HepG2 (cell line): ENCODE results near the gene INTS1. TPM values are rescaled to one million over a fixed set of nuclear protein-coding genes. Genes with fewer than 3 reads are reported as not detected.

Experiments used
- ARID4A ChIP-seq: sonication (generic); formaldehyde crosslinking; IDR thresholded peaks from 2 replicates; pipeline ENCODE4 v1.5.0; 2020; ENCODE audit warnings: mild to moderate bottlenecking, missing genetic modification reagents, borderline replicate concordance
- ATRX ChIP-seq: sonication (generic); formaldehyde crosslinking; IDR thresholded peaks from 2 replicates; pipeline ENCODE4 v1.4.0; 2020; ENCODE audit warnings: missing genetic modification reagents, borderline replicate concordance
- DBP ChIP-seq: sonication (generic); formaldehyde crosslinking; IDR thresholded peaks from 2 replicates; pipeline ENCODE4 v1.4.0; 2020; ENCODE audit warnings: missing genetic modification reagents; ENCODE audit errors: not compliant biosample characterization
- ETV5 ChIP-seq: IDR thresholded peaks from 2 replicates; pipeline ENCODE4 v1.6.1; 2018; ENCODE audit warnings: missing biosample characterization, missing genetic modification reagents, inconsistent platforms, borderline replicate concordance
- MIER2 ChIP-seq: IDR thresholded peaks from 2 replicates; pipeline ENCODE4 v1.6.1; 2016; ENCODE audit warnings: missing biosample characterization, missing genetic modification reagents
- NR2F6 ChIP-seq, 2 experiments: IDR thresholded peaks; 2 replicates each; pipeline ENCODE4 v1.6.1; 2016; ENCODE audit warnings: antibody characterized with exemption in 1 of 2, mild to moderate bottlenecking in 1 of 2
- RFX3 ChIP-seq: IDR thresholded peaks from 2 replicates; pipeline ENCODE4 v1.6.1; 2016; ENCODE audit warnings: missing biosample characterization, missing genetic modification reagents
- TBX2 ChIP-seq: sonication (generic); formaldehyde crosslinking; IDR thresholded peaks from 2 replicates; pipeline ENCODE4 v1.5.0; 2020; ENCODE audit warnings: missing genetic modification reagents, mild to moderate bottlenecking, borderline replicate concordance
- ZNF337 ChIP-seq: sonication (generic); formaldehyde crosslinking; IDR thresholded peaks from 2 replicates; pipeline ENCODE4 v1.5.1; 2020; ENCODE audit warnings: missing genetic modification reagents, low read depth, mild to moderate bottlenecking, borderline replicate concordance
- ZNF672 ChIP-seq: sonication (generic); formaldehyde crosslinking; IDR thresholded peaks from 2 replicates; pipeline ENCODE4 v1.8.1; 2022; ENCODE audit warnings: missing genetic modification reagents
- polyA plus RNA-seq, 8 experiments: library from polyadenylated mRNA; depleted of rRNA in 3 of 8; stranded (reverse) in 7 of 8; unstranded in 1 of 8; fragments of >200 nt; fragmentation: Illumina TruSeq in 4 of 8; extraction: Trizol in 4 of 8; gene quantifications; 2 replicates each; pipeline versions ENCODE4 v1.2.1 to v1.2.3, GENCODE V29; 2011 to 2016; ENCODE audit warnings: low read depth in 4 of 8, missing spikeins in 1 of 8, mixed read lengths in 1 of 8; ENCODE audit not compliant: insufficient read depth in 1 of 8
- total RNA-seq, 5 experiments: library from RNA; depleted of rRNA; stranded (reverse); fragments of >200 nt; fragmentation: Illumina TruSeq; extraction: Trizol; gene quantifications; 2 replicates each; pipeline ENCODE4 v1.2.3, GENCODE V29; 2016; ENCODE audit warnings: low read depth in 1 of 5
- TF ChIP-seq, protein P1 (sequence below): fragments of 450-650 bp; IDR thresholded peaks from 2 replicates; pipeline ENCODE4 v1.6.1; 2017; ENCODE audit warnings: mild to moderate bottlenecking
- TF ChIP-seq, protein P2 (sequence below): sonication (generic); formaldehyde crosslinking; conservative IDR thresholded peaks from 2 replicates; pipeline ENCODE4 v1.4.0; 2020; ENCODE audit warnings: missing genetic modification reagents

Gene INTS1
- total and polyA plus RNA-seq, 2 of the 13 experiments (the other 11 are each of a cell fraction or from before 2014, with no cell fraction given), result 13.7 to 29.0 TPM

DNA sequence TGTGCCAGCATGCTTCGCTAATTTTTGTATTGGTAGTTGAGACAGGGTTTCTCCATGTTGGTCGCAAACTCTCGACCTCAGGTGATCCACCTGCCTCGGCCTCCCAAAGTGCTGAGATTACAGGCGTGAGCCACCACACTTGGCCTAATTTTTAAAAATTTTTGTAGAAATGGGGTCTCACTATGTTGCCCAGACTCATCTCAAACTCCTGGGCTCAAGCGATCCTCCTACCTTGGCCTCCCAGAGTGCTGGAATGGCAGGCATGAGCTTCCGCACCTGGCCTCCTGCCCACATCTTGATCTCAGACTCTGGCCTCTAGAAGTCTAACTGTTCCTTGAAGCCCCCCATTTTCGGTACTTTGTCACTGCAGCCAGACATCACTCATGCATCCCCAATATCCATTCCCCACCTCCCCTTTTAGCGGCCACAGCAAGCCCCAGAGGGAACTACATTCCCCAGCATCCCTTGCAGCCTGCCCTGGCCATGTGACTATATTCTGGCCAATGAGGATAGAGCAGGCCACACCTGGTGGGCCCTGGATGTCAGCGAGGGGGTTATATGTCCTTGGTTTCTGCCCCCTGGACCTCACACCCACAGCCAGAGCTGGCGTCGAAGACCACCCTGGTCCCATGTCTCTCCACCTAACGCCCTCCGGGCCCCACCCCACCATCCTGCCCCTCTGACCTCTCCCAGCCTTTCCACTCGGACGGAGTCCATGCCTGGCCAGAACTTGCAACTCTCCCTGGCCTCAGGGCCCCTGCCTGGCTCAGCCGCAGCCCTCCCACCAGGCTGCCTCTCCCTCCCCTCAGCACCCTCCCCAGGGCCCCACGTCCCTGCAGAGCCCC, 78.7 kb downstream of the INTS1 start (continued):
- no peak for TF ChIP-seq ZNF337 (CRISPR knock-in tag)
- TF ChIP-seq, protein P1, sequence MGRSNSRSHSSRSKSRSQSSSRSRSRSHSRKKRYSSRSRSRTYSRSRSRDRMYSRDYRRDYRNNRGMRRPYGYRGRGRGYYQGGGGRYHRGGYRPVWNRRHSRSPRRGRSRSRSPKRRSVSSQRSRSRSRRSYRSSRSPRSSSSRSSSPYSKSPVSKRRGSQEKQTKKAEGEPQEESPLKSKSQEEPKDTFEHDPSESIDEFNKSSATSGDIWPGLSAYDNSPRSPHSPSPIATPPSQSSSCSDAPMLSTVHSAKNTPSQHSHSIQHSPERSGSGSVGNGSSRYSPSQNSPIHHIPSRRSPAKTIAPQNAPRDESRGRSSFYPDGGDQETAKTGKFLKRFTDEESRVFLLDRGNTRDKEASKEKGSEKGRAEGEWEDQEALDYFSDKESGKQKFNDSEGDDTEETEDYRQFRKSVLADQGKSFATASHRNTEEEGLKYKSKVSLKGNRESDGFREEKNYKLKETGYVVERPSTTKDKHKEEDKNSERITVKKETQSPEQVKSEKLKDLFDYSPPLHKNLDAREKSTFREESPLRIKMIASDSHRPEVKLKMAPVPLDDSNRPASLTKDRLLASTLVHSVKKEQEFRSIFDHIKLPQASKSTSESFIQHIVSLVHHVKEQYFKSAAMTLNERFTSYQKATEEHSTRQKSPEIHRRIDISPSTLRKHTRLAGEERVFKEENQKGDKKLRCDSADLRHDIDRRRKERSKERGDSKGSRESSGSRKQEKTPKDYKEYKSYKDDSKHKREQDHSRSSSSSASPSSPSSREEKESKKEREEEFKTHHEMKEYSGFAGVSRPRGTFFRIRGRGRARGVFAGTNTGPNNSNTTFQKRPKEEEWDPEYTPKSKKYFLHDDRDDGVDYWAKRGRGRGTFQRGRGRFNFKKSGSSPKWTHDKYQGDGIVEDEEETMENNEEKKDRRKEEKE, result no peak
- TF ChIP-seq MIER2, result no peak
- no peak for TF ChIP-seq ATRX (CRISPR knock-in tag)
- TF ChIP-seq RFX3, result no peak
- 0 out of 2 replicates have a peak, but pooled peaks have one; percentile 11 for TF ChIP-seq NR2F6 (IDR thresholded peaks at IDR 0.05)
- TF ChIP-seq NR2F6 (CRISPR knock-in tag; IDR thresholded peaks at IDR 0.05), result 0 out of 2 replicates have a peak, but pooled peaks have one; percentile 13
- TF ChIP-seq, protein P2, sequence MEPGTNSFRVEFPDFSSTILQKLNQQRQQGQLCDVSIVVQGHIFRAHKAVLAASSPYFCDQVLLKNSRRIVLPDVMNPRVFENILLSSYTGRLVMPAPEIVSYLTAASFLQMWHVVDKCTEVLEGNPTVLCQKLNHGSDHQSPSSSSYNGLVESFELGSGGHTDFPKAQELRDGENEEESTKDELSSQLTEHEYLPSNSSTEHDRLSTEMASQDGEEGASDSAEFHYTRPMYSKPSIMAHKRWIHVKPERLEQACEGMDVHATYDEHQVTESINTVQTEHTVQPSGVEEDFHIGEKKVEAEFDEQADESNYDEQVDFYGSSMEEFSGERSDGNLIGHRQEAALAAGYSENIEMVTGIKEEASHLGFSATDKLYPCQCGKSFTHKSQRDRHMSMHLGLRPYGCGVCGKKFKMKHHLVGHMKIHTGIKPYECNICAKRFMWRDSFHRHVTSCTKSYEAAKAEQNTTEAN, result no peak
- peak; percentile 37; the same call in 1 of the 2 replicates for TF ChIP-seq TBX2 (CRISPR knock-in tag)
- TF ChIP-seq DBP (CRISPR knock-in tag), result no peak
- TF ChIP-seq ZNF672, result no peak
- no peak for TF ChIP-seq ETV5 (CRISPR knock-in tag)
- peak; percentile 44; the same call in 1 of the 2 replicates for TF ChIP-seq ARID4A (CRISPR knock-in tag)
